ENCODE data around the gene CSF3. TPM values are rescaled to one million over a fixed set of nuclear protein-coding genes. Genes with fewer than 3 reads are reported as not detected.

Gene CSF3
- polyA plus RNA-seq, 1 donor from 2014 or later, result not detected

- Histone ChIP-seq H3K9ac (ENCODE audit: low read length) (no peak overlapping the region), H3K79me2 (replicated peaks; ENCODE audit: insufficient read depth, low read length) (no peaks in the 10 kb centered on the region), H4K20me1 (ENCODE audit: insufficient read depth) (no peaks in the 10 kb centered on the region), H3K4me2 (ENCODE audit: low read length) (no peak overlapping the region), H3K27me3 (ENCODE audit: insufficient read depth, low read depth, low read length) (no peaks in the 10 kb centered on the region), H2AFZ (ENCODE audit: low read depth, low read length) (no peak overlapping the region), H3K4me3 (ENCODE audit: low read length) (no peak overlapping the region), H3K9me2 (ENCODE audit: insufficient read depth, low read length) (no peaks in the 10 kb centered on the region), H3K9me3 (ENCODE audit: low read length) (no peaks in the 10 kb centered on the region), H3K36me3 (ENCODE audit: insufficient read depth, low read length) (no peaks in the 10 kb centered on the region), H3K27ac (ENCODE audit: low read length) (no peak overlapping the region), H3F3A (ENCODE audit: insufficient read depth, low read length, poor library complexity, severe bottlenecking) (no peaks in the 10 kb centered on the region)
- TF ChIP-seq SMC3 (conservative IDR thresholded peaks at IDR 0.05; ENCODE audit: poor library complexity) (no peak), TAF1 (IDR thresholded peaks at IDR 0.05; ENCODE audit: low read depth) (no peak), CTCF (IDR thresholded peaks at IDR 0.05; ENCODE audit: poor library complexity, severe bottlenecking) (no peak), MXI1 (conservative IDR thresholded peaks at IDR 0.05; ENCODE audit: poor library complexity, severe bottlenecking) (no peak), REST (IDR thresholded peaks at IDR 0.05; ENCODE audit: borderline replicate concordance) (no peak), RAD21 (conservative IDR thresholded peaks at IDR 0.05) (no peak), EP300 (conservative IDR thresholded peaks at IDR 0.05; ENCODE audit: poor library complexity, severe bottlenecking) (no peak), POLR2AphosphoS5 (IDR thresholded peaks at IDR 0.05) (no peak)
Observed at GRCh38 chr17:40021451-40021971, 6.3 kb downstream of the CSF3 start.

- H3K79me2 ChIP-seq (replicated peaks; ENCODE audit: insufficient read depth, low read length), result no peaks in the 10 kb centered on the region
- H3K27ac ChIP-seq (ENCODE audit: low read length), result no peak overlapping the region
- TF ChIP-seq EZH2 (IDR thresholded peaks at IDR 0.05; ENCODE audit: borderline replicate concordance, insufficient read depth, low read length, poor library complexity, severe bottlenecking) (no peak), POLR2AphosphoS5 (IDR thresholded peaks at IDR 0.05) (no peak), RAD21 (conservative IDR thresholded peaks at IDR 0.05) (no peak), TAF1 (IDR thresholded peaks at IDR 0.05; ENCODE audit: low read depth) (no peak), MXI1 (conservative IDR thresholded peaks at IDR 0.05; ENCODE audit: poor library complexity, severe bottlenecking) (no peak)
- no peaks in the 10 kb centered on the region for H3K9me3 ChIP-seq (ENCODE audit: low read length)
- H3K9me2 ChIP-seq (ENCODE audit: insufficient read depth, low read length), result no peaks in the 10 kb centered on the region
- no peaks in the 10 kb centered on the region for H3K36me3 ChIP-seq (ENCODE audit: insufficient read depth, low read length)
- H3K4me3 ChIP-seq (ENCODE audit: low read length), result no peak overlapping the region
- H4K20me1 ChIP-seq (ENCODE audit: insufficient read depth), result no peaks in the 10 kb centered on the region
- no peak overlapping the region for H2AFZ ChIP-seq (ENCODE audit: low read depth, low read length)
- H3K4me2 ChIP-seq (ENCODE audit: low read length), result no peak overlapping the region
- H3K27me3 ChIP-seq (ENCODE audit: insufficient read depth, low read depth, low read length), result no peaks in the 10 kb centered on the region
- no peak overlapping the region for H3K9ac ChIP-seq (ENCODE audit: low read length)
- no peaks in the 10 kb centered on the region for H3F3A ChIP-seq (ENCODE audit: insufficient read depth, low read length, poor library complexity, severe bottlenecking)
Observed at GRCh38 chr17:40022497-40022896, 7.3 kb downstream of the CSF3 start.

All from neural cell (in vitro differentiated cells).